ENCODE data around the gene OR2H2. TPM values are rescaled to one million over a fixed set of nuclear protein-coding genes. Genes with fewer than 3 reads are reported as not detected.

The OR2H2 gene
- polyA plus RNA-seq (ENCODE audit: insufficient read length in 4 of 4): under 1 TPM; 0.16 to 0.25 (median 0.21) TPM

DNA sequence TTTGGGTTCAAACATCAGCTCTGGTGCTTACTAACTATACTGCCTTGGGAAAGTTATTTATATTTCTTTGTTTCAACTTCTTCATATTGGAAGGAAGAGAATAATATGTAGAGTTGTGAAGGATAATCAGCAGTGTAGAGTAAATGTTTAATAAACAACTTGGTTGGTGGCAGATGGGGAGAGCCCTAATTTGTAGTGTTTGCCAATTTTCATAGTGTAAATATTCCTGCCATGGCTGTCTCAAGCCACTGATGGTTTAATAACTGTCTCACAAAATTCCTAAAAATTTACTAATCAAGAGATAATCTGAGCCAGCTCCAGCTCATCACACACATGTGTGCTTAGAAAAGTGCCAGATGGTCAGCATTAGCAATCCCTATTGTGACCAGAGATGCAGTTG lies at the start of gene OR2H2:
OR2H2 (plus strand) TSS at position 301 of the 400 bp plus-strand sequence. CDS start 2,824 bp downstream, outside the sequence.
- no peak for DNase-seq (ENCODE audit: low read depth in 4 of 4, low spot score in 3 of 4)

DNA sequence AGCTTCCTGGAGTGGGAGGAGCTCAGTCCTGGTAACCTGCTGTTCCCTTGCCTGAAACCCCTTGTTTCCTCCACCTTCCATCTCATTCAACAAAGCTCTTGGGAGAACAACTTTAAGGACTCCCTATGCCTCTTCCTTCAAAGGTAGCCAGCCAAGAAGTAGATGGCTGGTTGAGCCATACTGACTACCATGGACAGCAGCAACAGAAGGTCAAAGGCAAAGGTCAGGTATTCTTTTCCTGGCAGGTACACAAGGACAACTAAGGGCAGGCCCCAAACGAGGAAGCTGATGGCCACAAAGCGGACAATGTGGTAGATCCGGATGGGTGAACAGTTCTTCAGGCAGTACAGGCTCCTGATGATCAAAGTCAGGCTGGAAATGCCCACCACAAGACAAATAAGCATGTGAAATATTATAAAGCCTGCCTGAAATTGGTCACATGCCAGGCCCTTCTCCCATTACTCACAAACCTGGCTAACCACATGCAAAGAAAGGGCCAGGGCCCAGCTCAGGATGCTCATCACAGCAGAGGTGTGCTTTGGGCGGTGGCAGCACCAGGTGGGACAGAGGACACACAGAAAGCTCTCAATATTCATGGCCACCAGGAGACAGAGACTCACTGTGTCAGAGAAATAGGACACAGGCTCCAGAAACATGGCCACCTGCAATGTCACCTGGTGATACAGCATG lies 47.1 kb upstream of the OR2H2 start:
- DNase-seq (ENCODE audit: low read depth in 4 of 4, low spot score in 3 of 4): no peak

DNA sequence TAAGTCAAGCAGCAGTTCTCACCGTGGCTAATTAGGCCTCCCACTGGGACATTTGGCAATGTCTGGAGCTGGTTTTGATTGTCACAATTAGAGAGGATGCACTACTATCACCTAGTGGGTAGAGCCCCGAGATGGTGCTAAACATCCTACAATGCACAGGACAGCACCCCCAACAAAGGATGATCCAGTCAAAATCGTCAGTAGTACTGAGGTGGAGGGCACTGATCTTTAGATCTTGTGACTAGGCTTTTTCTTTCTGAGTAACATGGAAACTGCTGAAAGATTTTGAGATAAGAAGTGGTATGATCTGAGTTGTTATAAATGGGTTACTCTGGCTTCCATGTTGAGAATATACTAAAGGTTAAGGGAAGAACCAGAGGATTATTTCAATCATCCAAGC lies 37.3 kb upstream of the OR2H2 start:
- DNase-seq (ENCODE audit: low read depth in 4 of 4, low spot score in 3 of 4): no peak

DNA sequence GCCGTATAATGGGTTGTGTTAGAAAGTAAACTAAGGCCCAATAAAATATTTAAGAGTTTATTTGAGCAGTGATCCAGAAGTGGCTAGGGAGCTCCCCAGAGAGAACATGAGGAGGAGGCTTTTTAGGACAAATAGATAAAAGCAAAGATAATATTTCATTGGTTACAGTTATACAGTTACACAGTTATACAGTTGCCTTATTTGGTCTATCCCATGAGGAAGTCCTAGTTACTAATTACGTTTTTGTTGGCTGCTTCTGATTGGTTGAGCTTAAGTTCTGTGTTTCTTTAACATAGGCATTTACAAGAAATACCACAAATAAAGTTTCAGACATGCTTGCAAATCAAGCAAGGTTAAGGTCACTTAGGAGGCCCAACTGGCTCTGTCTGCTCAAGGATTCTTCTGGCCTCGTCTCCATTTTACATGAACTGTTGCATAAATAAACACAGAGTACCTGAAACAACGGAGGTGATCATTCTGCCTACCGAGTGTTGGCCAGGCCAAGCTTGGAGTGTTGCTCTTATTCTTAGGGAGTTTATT lies 32.3 kb upstream of the OR2H2 start:
- DNase-seq (ENCODE audit: low read depth in 4 of 4, low spot score in 3 of 4): peak; percentile 38 to 58 (median 48)

DNA sequence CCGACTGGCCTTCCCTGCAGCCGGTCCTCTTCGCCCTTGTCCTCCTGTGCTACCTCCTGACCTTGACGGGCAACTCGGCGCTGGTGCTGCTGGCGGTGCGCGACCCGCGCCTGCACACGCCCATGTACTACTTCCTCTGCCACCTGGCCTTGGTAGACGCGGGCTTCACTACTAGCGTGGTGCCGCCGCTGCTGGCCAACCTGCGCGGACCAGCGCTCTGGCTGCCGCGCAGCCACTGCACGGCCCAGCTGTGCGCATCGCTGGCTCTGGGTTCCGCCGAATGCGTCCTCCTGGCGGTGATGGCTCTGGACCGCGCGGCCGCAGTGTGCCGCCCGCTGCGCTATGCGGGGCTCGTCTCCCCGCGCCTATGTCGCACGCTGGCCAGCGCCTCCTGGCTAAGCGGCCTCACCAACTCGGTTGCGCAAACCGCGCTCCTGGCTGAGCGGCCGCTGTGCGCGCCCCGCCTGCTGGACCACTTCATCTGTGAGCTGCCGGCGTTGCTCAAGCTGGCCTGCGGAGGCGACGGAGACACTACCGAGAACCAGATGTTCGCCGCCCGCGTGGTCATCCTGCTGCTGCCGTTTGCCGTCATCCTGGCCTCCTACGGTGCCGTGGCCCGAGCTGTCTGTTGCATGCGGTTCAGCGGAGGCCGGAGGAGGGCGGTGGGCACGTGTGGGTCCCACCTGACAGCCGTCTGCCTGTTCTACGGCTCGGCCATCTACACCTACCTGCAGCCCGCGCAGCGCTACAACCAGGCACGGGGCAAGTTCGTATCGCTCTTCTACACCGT lies 31.5 kb upstream of the OR2H2 start:
- DNase-seq (ENCODE audit: low read depth in 4 of 4, low spot score in 3 of 4): peak; percentile 16 to 39 (median 18)

DNA sequence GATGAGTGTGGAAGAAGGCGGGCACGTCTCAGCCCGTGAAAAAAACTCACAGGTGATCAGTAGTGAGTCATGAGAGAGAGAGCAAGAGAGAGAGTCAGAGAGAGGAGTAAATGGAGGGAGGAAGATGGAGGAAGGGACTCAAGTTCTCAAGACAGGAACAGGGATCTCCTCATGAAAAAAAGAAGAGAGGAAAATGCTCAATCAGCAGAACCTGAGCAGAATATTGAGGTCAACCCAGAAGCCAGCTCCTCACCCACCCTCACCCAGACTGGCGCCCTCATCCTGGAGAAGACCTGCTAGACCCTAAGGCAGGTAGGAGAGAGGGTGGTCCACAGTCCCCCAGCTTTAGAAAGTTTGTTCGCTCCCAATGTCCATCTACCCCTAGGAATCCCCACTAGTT lies 30.2 kb upstream of the OR2H2 start:
- no peak for DNase-seq (ENCODE audit: low read depth in 4 of 4, low spot score in 3 of 4)

DNA sequence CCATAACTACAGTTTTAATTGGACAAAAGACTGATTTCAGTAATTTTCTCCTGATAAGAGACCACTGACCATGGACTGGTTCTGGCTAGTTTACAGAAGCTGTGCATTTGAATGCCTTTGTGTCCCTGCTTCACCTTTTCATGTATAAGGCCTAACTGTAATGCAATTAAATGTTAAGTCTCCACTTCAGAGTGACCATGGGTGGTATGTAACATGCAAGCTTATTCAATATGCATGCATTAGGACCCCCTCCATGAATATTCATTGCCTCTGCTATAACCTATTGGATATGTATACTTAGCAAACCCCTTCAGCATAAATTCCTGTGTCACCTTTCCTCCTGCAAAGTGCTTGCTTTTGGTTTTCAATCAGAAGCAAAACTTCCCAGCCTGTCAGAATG lies 27.6 kb upstream of the OR2H2 start:
- no peak for DNase-seq (ENCODE audit: low read depth in 4 of 4, low spot score in 3 of 4)

DNA sequence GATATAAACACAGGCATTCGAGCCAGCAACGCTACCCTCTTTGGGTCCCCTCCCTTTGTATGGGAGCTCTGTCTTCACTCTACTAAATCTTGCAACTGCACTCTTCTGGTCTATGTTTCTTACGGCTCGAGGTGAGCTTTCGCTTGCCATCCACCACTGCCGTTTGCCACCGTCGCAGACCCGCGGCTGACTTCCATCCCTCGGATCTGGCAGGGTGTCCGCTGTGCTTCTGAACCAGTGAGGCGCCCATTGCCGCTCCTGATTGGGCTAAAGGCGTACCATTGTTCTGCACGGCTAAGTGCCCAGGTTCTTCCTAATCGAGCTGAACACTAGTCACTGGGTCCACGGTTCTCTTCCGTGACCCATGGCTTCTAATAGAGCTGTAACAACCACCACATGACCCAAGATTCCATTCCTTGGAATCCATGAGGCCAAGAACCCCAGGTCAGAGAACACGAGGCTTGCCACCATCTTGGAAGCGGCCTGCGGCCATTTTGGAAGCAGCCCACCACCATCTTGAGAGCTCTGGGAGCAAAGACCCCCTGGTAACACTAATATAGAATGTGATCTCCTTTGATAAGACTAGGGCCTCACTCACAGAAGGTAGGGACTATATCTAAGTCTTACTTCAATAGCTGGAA lies 26.4 kb upstream of the OR2H2 start:
- no peak for DNase-seq (ENCODE audit: low read depth in 4 of 4, low spot score in 3 of 4)

DNA sequence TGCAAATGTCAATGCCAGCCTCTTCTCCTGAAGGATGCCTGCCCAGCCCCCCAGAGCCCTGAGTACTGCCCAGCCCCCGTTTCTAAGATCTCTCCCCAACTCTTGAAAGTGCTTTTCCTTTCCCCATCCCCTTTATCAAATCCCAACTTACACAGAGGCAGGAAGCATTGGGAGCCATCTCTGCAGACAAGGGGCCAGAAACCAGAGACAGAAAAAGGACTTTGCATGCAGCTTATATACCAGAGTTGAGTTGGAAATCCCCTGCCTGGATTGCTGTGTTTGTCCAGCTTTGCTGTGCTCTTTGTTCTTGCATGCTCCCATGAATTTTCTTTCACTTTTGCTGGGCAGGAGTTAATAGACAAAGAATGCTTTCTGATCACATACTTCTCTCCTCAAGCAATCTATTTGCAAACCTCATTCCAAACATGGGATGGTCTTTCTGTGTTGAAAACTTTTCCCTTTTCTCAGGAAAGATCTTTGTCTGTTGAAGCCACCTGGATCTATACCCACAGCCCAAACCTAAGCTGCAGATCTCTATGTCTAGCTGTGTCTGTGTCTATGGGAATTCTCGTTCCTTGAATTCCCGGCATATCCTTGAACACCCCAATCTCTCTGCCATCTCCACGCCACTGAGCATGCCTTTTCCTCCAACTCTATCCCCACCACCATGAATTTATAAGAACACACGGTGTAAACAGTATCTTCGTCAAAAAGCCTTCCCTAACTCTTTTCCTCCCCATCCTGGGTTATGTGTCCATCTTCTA lies 25.2 kb upstream of the OR2H2 start, which contains the start of gene UBD:
UBD (minus strand) TSS at position 209 of the 764 bp plus-strand sequence; CDS start at position 178, 31 bp downstream.
- no peak for DNase-seq (ENCODE audit: low read depth in 4 of 4, low spot score in 3 of 4)

DNA sequence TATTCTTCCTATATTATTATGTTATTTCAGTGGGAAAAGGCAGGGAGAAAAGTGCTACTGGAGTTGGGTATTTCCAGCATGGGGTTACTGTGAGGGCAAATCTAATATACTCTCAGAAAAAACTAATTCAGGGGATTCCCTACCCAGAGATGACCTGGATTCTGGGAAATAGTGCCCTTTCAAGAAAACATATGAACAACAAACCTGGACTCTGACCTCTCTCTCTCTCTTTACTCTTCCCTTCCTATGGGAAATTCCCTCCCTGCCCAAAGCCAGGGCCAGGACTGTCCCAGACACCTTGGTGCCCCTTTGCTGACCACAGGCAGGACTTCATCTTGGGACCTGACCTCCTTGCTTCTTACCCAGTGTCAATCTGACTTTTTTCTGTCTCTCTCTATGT lies 23.8 kb upstream of the OR2H2 start:
- DNase-seq (ENCODE audit: low read depth in 4 of 4, low spot score in 3 of 4): no peak

DNA sequence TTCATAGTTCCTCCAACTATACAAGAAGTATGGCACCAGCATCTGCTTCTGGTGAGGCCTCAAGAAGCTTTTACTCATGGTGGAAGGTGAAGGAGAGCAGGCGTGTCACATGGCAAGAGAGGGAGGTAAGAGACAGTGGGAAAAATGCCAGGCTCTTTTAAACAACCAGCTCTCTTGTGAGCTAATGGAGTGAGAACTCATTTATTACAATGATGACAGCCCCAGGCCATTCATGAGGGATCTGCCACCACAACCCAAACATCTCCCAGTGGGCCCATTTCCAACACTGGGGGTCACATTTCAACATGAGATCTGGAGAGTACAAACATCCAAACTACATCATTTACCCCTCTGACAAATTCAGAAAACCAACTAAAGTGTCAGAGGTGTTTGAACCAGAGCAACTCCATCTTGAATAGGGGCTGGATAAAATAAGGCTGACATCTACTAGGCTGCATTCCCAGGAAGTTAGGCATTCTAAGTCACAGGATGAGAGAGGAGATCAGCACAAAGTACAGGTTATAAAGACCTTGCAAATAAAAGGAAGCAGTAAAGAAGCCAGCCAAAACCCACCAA lies 23.2 kb upstream of the OR2H2 start:
- DNase-seq (ENCODE audit: low read depth in 4 of 4, low spot score in 3 of 4): no peak

DNA sequence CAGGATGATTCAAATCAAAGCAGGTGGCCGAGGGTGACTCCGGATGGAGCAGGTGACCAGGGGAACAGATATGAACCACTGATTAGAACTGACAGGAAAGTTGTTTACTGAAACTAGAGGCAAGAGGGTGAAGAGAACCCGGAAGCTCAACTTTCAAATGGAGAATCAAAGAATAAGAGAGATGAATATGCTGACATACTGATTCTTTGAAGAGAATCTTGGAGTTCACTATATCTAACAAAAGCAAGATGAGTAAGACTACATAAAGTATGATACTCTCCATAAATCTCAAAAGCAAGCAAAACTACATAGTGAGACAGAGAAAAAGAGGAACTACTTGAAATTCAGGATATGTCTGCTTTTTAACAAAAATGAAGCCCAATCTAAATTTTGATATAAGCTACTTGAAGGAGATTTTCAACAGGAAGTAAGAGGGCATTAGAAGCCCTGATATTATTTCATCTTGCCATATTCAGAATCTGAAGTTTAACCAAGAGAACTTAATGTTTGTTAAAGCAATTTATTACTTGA lies 21.4 kb upstream of the OR2H2 start:
- no peak for DNase-seq (ENCODE audit: low read depth in 4 of 4, low spot score in 3 of 4)

DNA sequence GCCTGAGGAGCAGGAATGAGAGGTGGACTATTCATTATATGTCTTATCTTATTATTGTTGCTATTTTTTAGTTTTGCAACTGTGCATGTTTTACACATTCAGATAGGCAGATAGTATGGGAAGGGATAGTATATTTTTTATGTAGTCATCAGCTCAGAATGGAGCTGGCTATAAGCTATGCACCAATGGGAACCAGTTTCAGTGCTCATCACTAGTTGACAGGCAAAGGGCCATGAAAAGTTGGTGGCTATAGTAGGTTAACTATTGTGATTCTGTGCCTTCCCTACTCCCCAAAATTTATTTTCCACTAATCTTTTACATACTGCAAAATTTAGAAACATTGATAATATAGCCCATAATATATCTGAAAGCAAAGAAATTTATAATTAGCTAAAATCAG lies 20.0 kb upstream of the OR2H2 start:
- DNase-seq (ENCODE audit: low read depth in 4 of 4, low spot score in 3 of 4): no peak

DNA sequence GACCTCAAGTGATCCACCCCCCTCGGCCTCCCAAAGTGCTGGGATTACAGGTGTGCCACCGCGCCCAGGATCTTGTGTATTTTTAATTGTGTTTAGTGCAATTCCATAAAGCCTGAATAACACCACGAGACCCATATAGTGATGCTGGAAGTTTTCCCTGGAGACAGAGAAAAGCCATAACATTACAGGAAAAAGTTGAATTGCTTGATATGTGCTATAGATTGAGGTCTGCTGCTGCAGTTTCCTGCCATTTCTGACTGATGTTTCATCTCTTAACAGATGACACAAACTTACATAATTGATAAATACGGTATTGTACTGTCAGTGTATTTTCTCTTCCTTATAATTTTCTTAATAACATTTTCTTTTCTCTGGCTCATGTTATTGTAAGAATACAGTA lies 18.1 kb upstream of the OR2H2 start:
- DNase-seq (ENCODE audit: low read depth in 4 of 4, low spot score in 3 of 4): no peak

DNA sequence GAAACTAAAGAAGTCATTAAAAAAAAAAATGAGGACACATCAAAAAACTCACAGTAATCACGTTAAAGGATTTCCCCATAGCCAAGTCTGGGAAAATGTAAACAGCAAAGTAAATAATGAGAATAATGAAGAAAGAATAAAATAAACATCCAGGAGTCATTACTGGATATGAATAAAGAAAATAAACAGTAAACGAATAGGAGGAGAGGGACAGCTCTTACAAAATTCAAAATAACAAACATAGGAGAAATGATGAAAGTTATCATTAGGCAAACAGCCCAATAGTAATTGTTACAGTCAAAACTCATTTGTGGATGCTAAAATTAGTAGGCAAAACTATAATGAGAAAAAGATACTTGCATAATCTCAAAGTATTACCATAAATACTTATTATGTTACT lies 17.4 kb upstream of the OR2H2 start:
- no peak for DNase-seq (ENCODE audit: low read depth in 4 of 4, low spot score in 3 of 4)

DNA sequence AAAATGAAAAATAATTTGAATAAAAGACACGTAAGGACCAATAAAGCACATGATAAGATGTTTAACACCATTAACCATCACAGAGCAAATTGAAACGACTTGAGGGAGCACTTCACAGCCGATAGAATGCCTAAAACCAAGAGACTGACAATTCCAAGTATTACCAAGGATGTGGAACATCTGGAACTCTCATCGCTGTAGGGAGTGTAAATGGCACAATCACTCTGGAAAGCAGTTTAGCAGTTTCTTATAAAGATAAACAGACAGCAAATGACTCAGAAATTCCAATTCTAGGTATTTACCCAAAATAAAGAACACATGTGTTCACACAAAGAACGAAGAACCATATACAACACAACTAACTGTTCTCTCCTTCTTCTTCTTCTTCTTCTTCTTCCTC lies 16.9 kb upstream of the OR2H2 start:
- no peak for DNase-seq (ENCODE audit: low read depth in 4 of 4, low spot score in 3 of 4)

DNA sequence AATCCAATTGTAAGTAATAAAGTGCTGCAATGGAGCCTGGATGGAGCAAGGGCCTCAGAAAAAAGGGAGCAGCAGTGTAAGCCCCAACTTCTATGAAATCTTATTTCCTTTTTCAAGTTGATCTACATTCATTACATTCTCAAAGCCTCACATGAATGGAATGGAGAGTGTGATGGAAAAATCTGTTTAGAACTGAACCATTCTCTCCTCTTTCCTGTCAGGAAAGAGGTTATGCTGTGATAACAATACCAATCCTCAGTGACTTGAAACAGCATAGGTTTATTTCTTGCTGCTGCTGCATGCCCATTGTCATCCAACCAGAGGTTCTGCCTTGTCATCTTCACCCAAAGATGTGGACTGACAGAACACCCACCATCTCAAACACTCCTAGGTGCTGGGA lies 8.9 kb upstream of the OR2H2 start:
- no peak for DNase-seq (ENCODE audit: low read depth in 4 of 4, low spot score in 3 of 4)

DNA sequence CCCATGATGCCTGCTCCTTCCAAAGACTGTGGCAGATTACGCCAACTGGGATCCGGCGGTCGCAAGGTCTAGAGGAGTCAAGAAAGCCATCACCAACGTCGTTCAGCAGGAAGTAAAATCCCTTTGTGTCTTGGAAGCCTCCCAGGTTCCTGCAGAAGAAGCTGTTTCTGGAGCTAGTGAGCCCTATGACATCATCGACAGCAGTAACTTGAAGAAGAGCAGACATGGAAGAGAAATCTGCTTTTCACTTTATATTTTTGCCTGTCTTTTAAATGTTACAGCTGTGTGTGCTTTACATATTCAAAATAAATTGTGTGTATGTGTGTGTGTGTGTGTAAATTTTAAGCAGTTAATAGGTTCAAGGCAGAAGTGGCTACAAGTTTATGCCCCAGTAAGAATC lies 7.4 kb upstream of the OR2H2 start:
- DNase-seq (ENCODE audit: low read depth in 4 of 4, low spot score in 3 of 4): no peak

DNA sequence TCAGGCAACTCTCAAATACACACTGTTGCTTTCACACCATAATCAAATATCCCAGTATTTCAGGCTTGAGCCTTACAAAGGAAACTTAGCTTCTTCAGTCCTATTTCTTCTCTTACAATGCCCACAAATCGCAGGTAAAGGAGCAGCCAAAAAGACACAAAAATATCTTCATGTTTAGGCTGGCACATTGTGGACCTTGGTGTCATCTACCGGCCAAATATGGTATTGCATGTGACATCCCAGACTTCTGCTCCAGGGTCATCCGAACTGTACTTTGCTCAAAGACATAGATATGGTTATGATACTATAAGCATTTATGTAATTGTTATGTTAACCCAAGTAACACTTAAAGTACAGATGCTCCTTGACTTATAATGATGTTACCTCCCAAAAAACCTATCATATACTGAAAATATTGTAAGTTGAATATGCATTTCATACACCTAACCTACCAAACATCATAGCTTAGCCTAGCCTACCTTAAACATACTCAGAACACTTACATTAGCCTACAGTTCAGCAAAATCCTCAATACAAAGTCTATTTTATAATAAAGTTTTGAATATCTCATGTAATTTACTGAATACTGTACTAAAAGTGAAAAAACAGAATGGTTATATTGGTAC lies 4.6 kb downstream of the OR2H2 start:
- DNase-seq (ENCODE audit: low read depth in 4 of 4, low spot score in 3 of 4): peak in 2 of 4 donors; percentile 14 to 27

Data from left renal pelvis (tissue), 4 donors.